ENCODE data around the gene HSD17B4. TPM values are rescaled to one million over a fixed set of nuclear protein-coding genes. Genes with fewer than 3 reads are reported as not detected.

The HSD17B4 gene
- total and polyA plus RNA-seq, 9 of the 15 experiments (the other 6 are each of a cell fraction or from before 2014, with no cell fraction given): 50.6 to 187 (median 94.6) TPM

- TF ChIP-seq FOXK2 (conservative IDR thresholded peaks at IDR 0.05 in 1 of 2, IDR thresholded peaks at IDR 0.05 in 1 of 2; ENCODE audit: low read depth in 2 of 2): peak; percentile 30 to 43; a peak in 1 of 4 replicates
- TF ChIP-seq EHMT2 (IDR thresholded peaks at IDR 0.05): peak; percentile 38; the same call in 1 of the 2 replicates
- TF ChIP-seq EGR1 (conservative IDR thresholded peaks at IDR 0.05): no peak
- TF ChIP-seq MIER1 (IDR thresholded peaks at IDR 0.05; ENCODE audit: low read depth): no peak
- no peak for TF ChIP-seq ZNF23 (CRISPR knock-in tag; IDR thresholded peaks at IDR 0.05)
- TF ChIP-seq RBM17 (IDR thresholded peaks at IDR 0.05; ENCODE audit: borderline replicate concordance, low read depth, low read length): no peak
- TF ChIP-seq IRF9 (tag; IDR thresholded peaks at IDR 0.05): no peak
- TF ChIP-seq CREBBP (IDR thresholded peaks at IDR 0.05; ENCODE audit: low read depth, low read length): no peak
- TF ChIP-seq ZBTB8A (IDR thresholded peaks at IDR 0.05; ENCODE audit: partially characterized antibody): no peak
- TF ChIP-seq CC2D1A (IDR thresholded peaks at IDR 0.05): peak; percentile 84
- TF ChIP-seq SNAPC5 (CRISPR knock-in tag; IDR thresholded peaks at IDR 0.05): no peak
- no peak for TF ChIP-seq BACH1 (tag; IDR thresholded peaks at IDR 0.05)
- TF ChIP-seq EP300 (IDR thresholded peaks at IDR 0.05; ENCODE audit: low read length): no peak
- no peak for TF ChIP-seq POLR2G (IDR thresholded peaks at IDR 0.05; ENCODE audit: low read depth, low read length)
- no peak for TF ChIP-seq NR1H2 (CRISPR knock-in tag; IDR thresholded peaks at IDR 0.05)
- TF ChIP-seq HOMEZ (CRISPR knock-in tag; IDR thresholded peaks at IDR 0.05): no peak
- no peak for TF ChIP-seq RBM15 (IDR thresholded peaks at IDR 0.05; ENCODE audit: insufficient read depth, low read length)
- no peak for TF ChIP-seq PTBP1 (IDR thresholded peaks at IDR 0.05; ENCODE audit: low read depth, low read length)
- TF ChIP-seq PHF20 (IDR thresholded peaks at IDR 0.05; ENCODE audit: partially characterized antibody): no peak
- TF ChIP-seq LEF1 (IDR thresholded peaks at IDR 0.05): no peak
- TF ChIP-seq SREBF1 (IDR thresholded peaks at IDR 0.05; ENCODE audit: borderline replicate concordance, low read depth, low read length): no peak
- no peak for TF ChIP-seq ARID1B (IDR thresholded peaks at IDR 0.05)
- TF ChIP-seq ZNF766 (CRISPR knock-in tag; conservative IDR thresholded peaks at IDR 0.05): no peak
- no peak for TF ChIP-seq PYGO2 (tag; IDR thresholded peaks at IDR 0.05)
- no peak for TF ChIP-seq KAT8 (IDR thresholded peaks at IDR 0.05; ENCODE audit: low read depth)
- TF ChIP-seq NFXL1 (CRISPR knock-in tag; IDR thresholded peaks at IDR 0.05): no peak
- no peak for TF ChIP-seq ZNF586 (CRISPR knock-in tag; conservative IDR thresholded peaks at IDR 0.05)
- no peak for TF ChIP-seq CBX3 (IDR thresholded peaks at IDR 0.05; ENCODE audit: borderline replicate concordance in 1 of 2, low read length in 2 of 2)
- TF ChIP-seq RBM14 (IDR thresholded peaks at IDR 0.05; ENCODE audit: borderline replicate concordance, insufficient read depth, low read depth, low read length): no peak
Measured at GRCh38 chr5:119411361-119412278, 40.7 kb upstream of the HSD17B4 start (continued).
